ENCODE results near the gene SGPP2.
"Not testable (repeated sequence)": the region's sequence is repeated elsewhere in the genome, so short reads cannot be mapped to it uniquely, and the experiment has no call there.

SGPP2 gene

DNA sequence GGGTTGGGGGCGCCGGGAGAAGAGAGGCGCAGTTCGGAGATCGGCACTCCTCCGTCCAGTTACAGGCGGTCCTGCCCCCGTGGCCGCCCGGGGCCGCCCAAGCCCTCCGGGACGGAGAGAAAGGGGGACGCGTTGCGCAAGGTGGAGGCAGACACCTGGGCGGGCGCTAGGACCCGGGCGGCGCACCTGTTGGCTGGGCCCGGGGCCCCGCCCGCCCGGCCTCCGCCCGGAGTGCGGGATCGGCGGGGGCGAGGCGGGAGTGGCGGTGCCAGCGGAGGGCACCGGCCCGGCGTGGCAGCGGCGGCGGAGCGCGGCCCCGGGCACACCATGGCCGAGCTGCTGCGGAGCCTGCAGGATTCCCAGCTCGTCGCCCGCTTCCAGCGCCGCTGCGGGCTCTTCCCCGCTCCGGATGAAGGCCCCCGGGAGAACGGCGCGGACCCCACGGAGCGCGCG is at the start of gene SGPP2:
SGPP2 (plus strand) TSS at position 268 of the 453 bp plus-strand sequence; CDS start at position 328, 60 bp downstream.
- DNase-seq = no peak

DNA sequence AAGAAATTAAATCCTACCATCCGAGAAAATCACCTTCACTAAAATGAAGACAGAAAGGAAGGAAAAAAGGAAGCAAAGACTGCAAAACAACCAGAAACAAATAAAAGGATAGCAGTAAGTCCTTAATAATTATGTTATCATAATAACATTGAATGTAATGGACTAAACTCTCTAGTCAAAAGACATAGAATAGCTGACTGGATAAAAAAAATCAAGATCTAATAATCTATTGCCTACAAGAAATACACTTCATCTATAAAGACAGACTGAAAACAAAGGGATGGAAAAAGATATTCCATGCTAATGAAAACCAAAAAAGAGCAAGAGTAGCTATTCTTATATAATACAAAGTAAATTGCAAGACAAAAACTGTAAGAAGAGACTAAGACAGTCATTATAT is 48.5 kb upstream of the SGPP2 start:
- no peak for DNase-seq

DNA sequence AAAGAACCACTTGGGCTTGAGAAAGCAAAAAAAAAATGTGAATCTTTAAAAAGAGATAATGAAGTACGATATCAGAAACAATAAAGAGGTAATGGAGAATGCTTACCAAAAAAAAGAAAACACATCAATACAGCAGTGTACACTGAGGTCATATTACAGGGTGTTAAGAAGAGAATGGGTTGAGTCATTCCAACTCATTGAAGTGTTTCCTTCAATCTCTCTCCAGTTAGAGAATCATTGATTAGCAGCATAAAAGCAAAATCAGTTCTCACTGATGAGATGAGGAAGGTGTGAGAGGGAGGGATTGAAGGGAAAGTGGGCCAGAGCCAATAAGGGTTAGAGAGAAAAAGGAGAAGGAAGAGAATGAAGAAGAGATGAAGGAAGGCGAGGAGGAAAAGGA is 43.9 kb upstream of the SGPP2 start:
- no peak for DNase-seq

GRCh38 chr2:222381566-222381965 is 42.8 kb upstream of the SGPP2 start:
- no peak for DNase-seq

DNA sequence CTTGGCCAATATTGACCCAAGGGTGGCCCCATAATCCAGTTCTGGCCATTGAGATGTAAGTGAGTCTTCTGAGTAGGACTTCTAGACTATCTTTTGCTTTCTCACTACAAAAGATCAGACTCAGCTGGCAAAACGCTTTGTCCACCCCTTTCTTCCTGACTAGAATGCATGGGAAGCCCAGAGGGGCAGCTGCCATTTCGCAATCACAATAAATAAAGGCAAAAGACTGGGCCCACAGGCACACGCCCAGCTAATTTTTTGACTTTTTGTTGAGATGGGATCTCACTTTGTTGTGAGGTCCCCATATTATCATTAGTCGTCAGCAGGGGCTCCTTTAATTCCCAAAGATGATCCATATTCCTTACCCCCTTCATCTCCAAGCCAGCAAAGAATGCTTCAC is 41.1 kb upstream of the SGPP2 start:
- DNase-seq = no peak

GRCh38 chr2:222391743-222392285 is 32.5 kb upstream of the SGPP2 start:
- DNase-seq = no peak

GRCh38 chr2:222393733-222394267 is 30.5 kb upstream of the SGPP2 start:
- DNase-seq = no peak

GRCh38 chr2:222398446-222398885 is 25.9 kb upstream of the SGPP2 start:
- no peak for DNase-seq

- no peak for DNase-seq
These were observed 25.1 kb upstream of the SGPP2 start for GRCh38 chr2:222399038-222399783.

DNA sequence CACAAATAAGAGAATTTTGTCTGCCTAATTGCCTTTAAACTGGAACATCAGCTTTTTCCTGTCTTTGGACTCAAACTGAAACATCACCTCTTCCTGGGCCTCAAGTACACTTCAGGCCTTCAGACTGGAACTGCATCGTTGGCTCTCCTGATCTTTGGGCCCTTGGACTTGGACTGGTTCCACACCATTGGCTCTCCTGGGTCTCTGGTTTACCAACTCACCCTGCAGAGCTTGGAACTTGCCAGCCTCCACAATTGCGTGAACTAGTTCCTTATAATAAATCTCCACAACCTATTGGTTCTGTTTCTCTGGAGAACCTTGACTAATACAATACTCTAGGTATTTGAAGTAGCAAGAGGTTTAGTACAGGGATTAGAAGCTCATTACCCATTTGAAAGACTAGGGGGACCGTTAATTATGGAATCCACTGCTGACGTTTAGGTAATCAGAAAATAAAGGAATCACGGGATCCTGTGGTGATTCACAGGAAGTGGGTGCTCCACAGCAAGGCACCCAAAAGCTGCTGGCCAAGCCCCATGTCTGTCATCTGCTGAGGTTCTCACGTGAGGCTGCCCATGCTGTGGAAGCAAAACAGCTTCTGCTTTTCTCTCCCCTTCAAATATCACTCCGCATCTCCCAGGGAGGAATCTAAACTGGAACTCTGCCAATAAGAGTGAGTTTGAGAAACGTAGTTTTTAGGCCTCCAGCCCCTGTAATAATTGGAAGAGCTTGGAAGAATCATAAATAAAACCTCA is 20.0 kb upstream of the SGPP2 start:
- DNase-seq = peak; percentile 23

DNA sequence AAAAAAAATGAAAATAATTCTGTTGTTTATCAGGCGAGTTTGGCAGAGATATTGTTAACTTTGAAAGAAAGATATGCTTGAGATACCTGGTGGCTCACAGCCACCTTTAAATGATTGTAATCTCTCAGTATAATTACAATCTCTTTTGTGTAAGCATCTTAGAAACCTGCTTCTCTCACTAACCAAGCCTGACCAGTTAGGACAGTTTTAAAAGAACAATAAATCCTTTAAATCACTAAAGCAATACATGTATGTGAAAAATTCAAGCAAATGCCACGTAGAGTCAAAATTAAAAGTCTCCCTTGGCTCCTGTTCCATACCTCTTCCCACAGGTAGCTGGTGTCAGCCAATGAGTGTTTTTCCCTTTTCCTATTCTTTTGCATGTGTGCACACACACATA is 15.7 kb upstream of the SGPP2 start:
- DNase-seq = no peak

GRCh38 chr2:222410534-222410933 is 13.8 kb upstream of the SGPP2 start:
- no peak for DNase-seq

- DNase-seq = not testable (repeated sequence)
These were observed 12.0 kb upstream of the SGPP2 start for GRCh38 chr2:222412334-222412733.

DNA sequence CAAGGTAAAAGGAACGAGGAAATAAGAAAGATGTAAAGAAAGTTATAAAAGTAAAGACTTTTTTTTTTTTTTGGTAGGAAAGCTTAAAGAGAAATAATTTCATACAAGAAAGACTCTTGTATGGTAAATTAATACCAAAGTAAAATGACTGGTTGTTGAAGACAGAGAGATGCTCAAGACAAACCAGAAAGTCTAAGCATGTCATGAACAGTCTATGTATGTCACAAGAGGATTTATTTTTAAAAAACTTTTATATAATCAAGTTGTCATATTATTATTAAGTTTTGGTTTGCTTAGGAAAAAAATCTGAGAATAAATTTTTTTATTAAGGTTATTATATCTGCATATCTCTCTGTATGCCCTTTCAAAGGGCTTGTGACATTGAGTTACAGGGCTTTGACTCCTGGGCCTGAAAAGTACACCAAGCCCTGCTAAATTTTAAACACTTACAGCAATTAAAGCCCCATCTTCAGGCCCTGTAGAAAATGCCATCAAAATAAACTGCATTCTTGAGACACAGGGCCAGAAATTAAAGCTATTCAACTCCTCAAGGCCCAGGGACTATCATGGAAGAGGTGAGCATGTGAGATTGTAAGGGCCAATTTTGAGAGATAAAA is 10.9 kb upstream of the SGPP2 start:
- no peak for DNase-seq

GRCh38 chr2:222418739-222419138 is 5.6 kb upstream of the SGPP2 start:
- no peak for DNase-seq

- DNase-seq = no peak
These were observed 3.8 kb upstream of the SGPP2 start for GRCh38 chr2:222420508-222420907.

DNA sequence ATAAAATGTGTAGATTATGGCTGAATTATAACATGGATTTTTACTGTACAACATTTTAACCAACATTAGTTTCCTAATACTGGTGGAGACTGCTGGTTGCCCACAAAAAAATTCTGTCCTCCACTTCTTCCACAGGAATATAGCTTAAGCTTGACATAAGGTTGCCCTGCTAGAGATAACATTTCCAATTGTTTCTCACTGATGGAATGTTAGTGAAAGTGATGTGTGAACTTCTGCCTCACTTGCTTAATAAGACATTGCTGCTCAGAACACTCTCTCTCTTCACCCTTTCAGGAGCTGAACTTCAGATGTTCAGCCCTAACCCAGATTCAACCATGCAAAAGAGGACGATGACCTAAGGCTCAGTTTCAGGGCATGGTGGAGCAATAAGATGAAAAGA is 2.7 kb upstream of the SGPP2 start:
- DNase-seq = no peak

DNA sequence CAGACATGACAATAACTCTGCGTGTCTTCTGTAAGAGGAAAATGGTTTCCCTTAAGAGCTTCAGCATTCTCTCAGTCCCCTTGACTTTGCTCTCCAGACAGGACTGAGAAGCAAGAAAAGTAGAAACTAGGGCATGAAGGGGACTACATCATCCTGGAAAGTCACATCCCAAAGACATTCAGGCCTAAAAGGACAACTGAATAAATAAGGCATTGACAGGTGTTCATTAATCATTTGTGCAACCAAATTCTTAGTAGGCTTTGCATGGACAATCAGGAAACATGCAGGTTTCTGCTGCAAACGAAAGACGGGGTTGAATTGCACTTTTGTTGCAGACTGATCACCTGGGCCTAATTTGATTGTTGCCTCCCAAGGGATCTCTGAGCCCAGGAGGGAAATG is 1.2 kb upstream of the SGPP2 start:
- no peak for DNase-seq

- DNase-seq = no peak
These were observed 589 bp upstream of the SGPP2 start for GRCh38 chr2:222423632-222424275.

- DNase-seq = no peak
These were observed 657 bp downstream of the SGPP2 start for GRCh38 chr2:222424729-222425671.

- no peak for DNase-seq
These were observed 3.4 kb downstream of the SGPP2 start for GRCh38 chr2:222427646-222428301.
